DMS79 treated with DMSO at 0.1 percent for 48 hours (cell line): ENCODE measurements around the gene RAB31.

Source experiments
- DNase-seq: peaks from one replicate; lab custom pipeline; 2025; lab: John Stamatoyannopoulos, UW

Gene RAB31

DNA sequence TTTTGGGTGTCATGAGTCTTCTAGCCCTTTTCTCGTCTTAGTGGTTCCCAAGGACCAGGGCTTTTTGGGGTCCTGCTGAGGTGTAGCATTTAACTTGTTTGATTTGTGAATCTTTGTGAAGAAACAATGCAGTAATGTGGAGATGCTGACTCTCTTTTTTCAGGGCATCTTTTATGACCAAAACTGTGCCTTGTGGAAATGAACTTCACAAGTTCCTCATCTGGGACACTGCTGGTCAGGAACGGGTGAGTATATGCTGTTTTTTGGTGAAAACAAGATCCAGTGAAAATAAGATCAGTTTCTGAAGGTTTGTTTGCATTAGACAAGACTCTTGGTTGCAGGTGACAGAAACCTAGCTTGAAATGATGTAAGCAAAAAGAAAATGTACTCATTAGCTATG lies 83.9 kb downstream of the RAB31 start:
- DNase-seq, result no peak

DNA sequence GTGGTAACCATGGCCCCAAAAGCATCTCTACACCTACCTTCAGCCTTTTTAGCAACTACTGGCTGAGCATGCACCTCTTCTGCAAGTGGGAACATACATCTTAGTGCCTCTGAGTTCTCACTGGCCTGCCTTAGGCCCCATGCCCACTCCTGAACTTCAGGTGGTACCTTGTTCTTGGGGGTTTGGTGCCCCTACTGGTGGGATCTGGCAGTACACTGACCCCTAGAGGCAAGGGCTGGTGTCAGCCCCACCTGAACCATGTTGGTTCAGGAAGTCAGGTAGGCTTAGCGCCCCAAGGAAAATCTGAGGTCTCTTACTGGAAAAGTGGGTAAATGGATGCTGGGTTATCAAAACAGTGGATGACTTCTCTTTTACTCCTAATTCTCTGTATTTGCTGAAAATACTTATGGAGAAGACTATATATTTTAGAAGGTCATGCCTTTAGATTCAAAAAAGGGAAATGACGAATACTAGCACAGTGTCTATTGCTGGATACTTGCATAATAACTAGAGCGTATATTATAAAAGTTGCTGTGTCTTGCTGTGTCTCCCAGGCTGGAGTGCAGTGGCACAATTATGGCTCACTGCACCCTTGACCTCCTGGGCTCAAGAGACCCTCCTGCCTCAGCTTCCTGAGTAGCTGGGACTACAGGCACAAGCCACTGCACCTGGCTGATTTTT lies 84.6 kb downstream of the RAB31 start:
- DNase-seq, result no peak

DNA sequence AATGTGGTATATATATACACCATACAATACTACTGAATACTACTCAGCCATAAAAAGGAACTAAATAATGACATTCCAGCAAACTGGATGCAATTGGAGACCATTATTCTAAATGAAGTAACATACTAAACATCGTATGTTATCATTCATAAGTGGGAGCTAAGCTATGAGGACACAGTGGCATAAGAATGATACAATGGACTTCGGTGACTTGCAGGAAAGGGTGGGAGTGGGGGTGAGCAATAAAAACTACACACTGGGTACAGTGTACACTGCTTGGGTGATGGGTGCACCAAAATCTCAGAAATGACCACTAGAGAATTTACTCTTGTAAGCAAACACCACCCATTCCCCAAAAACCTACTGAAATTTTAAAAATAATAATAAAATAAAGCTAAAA lies 87.9 kb downstream of the RAB31 start:
- DNase-seq, result no peak

DNA sequence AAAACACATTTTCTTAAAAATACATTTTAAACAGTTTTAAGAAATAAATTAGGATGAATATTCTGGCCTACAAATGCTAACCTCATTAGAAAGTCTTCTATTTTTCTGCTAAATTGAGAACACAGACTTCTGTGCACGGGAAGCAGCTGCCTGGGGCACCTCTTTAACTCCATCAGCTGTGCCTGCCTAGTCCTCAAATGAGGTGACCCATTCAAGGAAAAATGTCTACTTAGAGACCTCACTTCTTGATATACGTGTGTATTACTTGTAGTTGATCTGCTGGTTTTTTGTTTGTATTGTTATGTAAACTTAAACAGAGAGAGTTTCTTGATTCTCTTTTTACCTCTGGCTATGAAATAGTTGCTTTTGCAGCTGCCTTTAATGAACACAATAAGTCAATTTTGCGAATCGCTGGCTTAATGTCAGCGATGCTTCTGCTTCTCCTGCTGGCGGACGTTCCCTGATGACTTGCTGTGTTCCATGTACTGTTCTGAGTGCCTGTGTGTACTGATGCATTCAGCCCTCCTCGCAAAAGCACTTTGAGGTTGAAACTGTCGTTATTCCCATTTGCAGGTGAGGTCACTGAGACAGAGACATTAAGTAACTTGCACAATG lies 88.9 kb downstream of the RAB31 start:
- peak; percentile 67 for DNase-seq

DNA sequence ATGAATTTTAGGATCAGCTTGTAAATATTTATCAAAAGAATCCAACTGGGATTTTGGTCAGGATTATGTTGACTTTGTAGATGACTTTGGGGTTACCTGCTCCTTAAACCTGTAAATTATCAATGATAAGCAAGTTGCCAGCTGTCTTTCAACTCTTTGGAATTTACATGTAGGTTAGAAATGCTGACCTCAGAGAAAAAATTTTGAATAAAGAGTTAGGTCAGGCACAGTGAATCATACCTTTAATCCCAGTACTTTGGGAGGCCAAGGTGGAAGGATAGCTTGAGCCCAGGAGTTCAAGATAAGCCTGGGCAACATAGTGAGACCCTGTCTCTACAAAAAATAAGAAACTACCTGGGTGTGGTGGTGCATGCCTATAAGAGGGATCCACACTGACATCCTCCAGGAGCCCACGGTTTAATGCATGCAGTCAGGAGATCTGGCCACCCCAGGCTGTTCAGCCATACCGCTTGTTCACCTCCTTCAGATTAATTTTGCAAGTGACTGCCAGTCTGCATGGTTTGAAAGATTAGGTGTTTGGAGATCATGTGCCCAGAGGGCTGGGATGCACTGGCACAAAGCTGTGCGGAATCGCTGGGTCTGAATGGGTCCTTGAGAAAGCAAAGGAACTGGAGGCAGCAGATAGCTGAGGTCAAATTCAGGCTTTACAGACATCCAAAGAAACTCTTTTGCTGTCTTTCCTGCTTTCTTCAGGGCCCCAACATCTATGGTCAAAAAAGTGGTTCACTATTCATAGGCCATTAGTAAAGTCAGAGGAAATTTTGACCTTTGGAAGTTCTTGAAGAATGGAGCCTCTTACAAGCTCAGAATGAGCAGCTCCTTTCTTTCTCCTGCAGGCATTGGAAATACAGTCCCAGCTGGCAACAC lies 94.3 kb downstream of the RAB31 start:
- no peak for DNase-seq

DNA sequence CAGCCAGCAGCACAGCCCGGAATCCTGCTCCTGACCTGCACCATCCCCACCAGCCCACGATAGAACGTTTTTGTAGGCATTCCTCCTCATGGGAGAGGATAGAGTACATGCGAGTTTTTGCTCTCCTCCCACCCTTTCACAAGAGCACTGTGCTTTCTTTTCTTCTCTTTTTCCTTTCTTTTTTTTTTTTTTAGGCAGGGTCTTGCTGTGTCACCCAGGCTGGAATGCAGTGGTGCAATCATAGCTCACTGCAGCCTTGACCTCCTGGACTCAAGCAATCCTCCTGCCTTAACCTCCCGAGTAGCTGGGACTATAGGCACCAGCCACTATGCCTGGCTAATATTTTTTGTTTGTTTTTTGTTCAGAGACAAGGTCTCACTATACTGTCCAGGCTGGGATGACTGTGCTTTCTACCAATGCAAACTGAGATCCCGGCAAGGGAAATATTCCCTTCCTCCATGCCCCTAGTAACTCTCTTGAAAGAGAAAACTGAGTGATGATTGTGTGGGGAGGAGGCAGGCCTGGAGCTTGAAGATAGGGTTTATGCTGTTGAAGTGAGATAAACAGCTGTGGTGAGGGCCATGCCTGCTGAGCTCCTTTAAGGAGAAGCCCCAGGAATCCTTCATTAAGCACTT lies 95.1 kb downstream of the RAB31 start:
- no peak for DNase-seq

DNA sequence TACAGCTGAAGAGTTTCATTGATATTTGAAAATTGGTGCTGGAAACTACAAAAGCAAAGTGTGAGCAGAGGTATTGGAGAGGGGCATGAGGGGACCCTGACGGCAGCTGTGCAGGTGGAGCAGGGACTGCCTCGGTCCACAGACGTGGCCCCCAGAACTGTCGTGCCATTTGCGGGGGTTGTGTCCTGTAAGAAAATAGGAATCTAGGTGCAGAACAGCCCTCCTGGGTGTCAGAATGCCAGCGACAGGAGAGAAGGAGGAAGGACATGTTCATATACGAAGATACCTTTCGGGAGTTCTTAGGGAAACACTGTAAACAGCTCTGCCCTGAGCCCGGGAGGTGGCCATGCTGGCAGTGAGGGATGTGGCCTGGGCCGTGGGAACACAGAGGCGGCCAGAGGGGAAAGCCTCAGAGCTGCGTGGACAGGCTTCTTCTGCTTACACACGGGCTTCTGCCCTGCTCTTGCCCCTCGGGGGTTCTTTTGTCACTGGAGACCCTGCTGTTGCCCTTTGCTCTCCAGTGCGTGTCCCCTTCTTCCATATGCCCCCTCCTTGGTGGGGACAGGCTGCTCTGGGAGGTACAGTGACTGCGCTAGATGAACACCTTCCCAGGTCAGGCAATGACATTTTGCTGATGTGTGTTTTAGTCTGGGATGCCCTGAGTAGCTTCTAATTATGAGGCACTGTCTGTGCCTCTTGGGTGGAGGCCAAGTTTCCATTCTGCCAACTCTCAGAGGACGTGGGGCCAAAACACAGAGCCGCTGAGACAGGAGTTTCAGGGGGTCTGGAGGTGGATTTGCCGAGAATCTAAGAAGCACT lies 95.8 kb downstream of the RAB31 start:
- no peak for DNase-seq

DNA sequence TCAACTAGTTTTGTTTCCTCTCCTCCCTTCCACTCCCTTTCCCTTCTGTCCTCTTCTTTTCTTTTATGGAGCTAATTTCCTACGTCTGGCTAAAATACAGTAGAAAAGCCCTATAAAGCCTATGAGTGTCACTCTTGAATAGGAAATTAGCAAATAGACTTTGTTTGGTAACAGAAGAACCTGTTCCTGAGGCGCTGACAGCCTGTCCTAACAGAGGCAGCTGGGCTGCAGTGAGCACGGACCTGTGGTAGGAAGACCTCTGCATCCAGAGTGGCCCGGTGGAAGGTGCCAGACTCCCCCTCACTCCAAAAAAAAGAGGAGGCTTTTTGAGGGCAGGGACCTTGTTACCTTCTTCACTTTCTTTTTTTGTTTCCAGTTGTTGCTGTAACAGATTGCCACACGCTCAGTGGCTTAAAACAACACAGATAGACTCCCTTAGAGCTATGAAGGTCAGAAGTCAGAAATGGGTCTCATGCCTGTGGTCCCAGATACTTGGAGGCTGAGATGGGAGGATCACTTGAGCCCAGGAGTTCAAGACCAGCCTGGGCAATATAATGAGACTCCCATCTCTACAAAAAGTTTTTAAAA lies 96.5 kb downstream of the RAB31 start:
- peak; percentile 33 for DNase-seq

DNA sequence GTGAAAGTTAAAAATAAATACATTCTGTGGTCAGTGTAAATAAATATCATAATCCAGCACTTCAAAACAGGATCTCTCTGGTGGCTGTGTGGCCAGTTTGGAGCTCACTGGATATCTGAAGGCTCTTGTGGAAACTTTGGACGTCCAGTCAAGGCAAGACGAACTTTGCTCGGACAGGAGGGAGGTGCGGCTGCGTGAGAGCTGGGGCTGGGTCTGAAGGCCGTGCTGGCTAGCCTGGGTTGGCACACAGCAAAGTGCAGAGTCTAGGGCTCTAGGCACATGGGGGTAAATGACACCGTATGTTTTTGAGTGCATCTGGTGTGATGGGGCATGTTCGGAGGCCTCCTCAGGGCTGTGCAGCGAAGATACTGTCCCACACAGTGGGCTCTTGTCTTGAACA lies 98.8 kb downstream of the RAB31 start:
- DNase-seq, result no peak

DNA sequence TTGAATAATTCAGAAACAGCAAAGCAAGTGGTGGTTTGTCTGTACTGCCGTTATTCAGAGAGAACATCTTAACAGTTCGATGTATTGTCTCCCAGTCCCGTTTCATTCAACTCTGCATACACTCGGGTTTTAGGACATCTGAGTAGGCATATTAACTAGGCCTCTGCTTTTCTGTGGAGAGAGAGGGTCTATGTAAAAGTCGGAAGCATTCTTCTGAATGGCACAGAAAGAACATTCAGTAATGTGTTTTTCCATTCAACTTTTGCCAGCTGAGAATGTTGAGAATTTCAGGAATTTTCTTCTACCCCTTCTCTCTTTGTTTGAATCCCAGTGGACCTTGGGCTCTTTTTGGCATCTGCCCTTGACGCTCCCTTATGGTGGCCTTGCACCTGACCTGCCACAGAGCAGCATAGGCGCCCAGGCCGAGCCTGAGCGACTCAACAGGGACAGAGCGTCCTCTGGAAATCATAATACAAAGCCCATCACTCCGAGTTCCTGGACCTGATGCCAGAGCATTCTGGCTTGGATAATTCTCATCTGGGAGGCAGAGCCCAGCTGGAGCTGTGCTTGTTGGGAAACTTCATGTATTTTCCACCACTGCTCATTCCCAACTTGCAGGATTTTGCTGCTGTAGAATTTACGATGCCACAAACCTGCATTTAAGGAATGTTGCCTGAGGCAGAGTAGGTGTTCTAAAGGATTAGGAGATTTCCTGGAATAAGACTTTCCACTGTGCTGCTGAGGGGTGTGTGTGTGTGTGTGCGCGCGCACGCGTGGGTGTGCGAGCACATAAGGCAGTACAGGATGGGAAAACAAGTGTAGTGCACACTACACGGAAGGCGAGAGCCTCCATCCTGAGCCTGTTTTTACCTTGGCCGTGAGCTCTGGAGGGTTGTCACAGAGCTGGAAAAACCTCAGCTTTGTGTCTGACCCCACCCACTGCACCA lies 100.5 kb downstream of the RAB31 start:
- no peak for DNase-seq

DNA sequence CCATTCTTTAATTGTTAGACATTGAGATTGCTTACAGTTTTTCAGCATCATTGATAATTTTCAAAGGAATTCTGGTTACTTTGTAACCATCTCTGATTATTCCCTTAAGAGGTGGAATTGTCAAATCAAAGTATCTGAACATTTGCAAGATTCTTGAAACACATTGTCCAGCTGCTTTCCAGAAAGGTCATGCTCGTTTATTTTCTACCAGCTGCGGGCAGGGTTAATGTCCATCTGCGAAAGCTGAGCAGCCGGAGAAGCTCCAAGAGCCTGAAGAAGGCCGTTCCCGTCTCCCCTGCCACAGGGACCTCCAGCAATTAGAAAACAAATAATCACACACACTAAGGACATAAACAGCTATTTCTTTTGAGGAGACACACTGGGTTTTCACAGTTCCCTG lies 101.6 kb downstream of the RAB31 start:
- DNase-seq, result no peak

DNA sequence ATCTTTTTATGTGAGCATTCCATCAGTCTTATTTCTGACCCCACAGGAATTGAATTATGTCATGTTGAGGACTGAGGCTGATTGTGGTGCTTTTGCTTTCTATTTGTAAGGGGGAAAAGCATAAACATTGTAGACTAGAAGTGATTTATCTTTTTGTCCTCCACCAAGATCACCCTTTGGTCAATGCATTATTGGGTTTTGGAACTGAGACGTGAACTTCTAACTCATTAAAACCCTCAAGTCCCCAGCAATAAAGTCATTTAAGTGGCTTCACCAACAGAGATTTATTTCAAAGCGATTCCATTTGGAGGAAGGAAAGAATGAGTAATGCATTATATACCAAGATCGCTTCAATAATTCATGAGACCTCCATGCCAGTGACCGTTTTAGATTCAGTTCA lies 102.2 kb downstream of the RAB31 start:
- DNase-seq, result no peak

DNA sequence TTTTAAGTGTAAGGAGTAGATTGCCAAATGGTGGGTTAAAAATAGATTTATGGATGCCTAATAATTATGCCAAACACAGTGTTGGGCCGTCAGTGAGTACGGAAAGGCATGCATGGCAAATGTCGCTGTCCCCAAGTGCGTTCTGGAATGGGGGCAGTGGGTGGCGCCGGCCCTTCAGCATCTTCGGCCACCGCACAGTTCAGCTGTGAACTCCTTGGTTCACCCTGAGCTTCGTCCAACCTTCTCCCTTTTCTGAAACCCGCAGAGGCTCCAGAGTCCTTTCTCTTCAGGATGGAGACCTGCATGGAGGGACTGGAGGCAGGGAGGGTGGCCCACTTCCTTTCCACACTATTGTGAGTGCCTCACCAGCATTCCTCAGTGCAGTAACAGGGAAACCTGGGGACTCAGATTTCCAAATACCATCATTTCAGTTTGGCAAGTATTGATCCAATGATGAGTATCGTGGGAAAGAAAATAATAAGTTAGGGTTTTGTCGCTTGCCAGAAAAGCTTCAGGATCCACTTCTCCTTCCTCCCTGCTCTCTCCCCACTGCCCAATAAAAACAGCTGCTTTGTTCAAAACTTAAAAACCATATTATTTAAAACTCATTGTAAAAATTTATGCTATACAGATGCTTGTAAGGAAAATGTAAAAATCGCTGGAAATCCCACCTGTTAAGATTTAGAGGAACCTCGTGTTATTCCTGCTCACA lies 103.0 kb downstream of the RAB31 start:
- no peak for DNase-seq

DNA sequence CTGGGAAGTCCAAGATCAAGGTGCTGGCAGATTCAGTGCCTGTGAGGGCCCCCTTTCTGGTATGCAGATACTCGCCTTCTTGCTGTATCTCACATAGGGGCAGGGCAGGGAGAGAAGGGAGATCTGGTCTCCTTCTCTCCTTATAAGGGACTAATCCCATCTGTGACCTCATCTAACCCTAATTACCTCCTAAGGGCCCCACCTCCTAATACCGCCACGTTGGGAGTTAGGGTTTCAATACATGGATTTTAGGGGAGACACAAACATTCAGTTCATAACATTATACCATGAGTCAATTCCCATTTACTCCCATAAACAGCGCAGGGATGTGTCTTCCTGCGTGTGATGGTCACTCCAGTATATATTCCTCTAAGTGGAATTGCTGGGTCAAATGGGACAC lies 103.9 kb downstream of the RAB31 start:
- no peak for DNase-seq

DNA sequence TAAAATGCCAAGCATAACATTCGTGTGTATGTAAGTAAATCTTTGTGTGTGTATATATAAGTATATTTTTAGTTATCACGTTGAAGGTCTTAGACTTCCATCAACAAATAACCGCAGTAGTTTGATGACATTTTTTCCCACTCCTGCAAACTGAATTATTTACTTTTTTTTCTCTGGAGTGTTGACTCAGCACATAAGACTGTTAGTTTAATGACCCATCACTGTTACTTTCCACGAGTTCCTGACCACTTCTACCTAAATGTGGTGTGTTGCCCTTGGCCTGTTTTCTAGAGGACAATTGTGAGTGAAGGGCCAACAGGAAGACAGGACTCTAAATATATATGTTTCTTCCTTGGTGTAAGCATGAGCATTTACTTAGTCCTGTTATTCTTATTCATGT lies 106.3 kb downstream of the RAB31 start:
- DNase-seq, result no peak

DNA sequence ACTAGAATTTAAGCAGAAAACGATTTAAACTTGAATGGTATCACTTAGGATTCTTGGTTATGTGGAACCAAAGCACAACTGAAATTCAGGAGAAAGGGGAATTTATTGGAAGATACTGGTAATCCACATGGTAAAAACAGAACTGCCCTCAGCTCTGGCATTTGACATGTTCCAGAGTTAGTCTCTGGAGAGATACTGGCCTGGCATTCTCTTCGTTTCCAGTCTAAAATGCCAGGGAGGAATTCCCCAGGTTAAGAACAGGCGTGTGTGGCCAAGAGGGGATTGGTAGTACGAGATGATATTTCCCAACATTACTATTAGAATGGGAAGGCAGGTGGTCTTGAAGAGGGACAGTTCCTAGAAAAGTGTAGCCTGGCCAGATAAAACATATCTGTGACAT lies 109.2 kb downstream of the RAB31 start:
- no peak for DNase-seq

DNA sequence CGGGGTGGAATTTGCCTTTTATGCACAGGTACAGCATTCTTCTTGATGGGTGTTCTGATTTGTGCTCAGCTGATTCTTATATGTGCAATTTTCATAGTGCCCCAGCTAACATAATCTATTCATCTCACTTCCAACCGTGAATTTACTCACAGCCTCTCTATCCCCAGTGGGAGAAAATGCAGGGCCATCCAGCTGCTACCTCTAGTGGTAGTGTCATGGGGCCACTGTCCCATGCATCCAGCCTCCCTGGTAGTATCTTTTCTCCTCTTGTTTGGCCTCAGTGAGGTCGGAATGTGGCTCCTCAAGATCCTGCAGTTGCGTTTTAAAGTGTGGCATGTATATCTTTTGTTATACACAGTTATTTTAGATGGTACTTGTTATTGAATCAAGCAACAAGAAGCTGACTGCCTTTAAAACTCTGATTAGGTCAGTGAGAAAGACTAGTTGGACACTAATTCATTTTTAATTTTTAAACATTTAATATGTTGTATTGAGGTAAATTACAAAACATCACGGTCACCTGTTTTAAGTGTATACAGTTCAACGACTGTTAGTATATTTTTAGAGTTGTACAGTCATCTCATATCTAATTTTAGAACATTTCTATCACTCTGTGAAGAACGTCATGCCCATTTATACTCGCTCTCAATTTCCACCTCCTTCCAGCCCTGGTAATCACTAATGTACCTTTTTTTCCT lies 109.8 kb downstream of the RAB31 start:
- no peak for DNase-seq

DNA sequence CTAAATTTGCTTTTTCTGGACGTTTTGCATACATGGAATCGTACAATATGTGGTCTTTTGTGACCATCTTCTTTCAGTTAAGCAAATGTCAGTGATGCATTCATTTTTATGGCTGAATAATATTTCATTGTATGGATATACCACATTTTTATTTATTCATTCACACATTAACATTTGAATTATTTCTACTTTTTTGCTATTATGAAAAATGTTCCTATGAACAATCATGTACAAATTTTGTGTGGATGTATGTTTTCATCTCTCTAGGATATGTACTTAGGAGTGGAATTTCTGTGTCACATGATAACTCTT lies 110.3 kb downstream of the RAB31 start:
- no peak for DNase-seq

DNA sequence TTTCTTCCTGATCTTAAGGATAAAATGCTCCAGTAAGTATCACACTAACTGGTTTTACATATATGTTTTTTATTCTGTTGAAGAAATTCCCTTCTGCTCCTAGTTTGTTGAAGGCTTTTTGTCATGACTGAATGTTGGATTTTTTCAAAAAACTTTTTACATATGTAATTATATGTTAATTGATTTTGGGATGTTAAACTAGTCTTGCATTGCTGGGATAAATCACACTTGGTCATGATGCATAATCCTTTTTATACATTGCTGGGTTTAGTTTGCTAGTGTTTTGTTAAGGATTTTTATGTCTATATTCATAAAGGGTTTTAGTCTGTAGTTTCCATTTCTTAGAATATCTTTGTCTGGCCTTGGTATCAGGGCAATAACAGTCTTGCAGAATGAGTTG lies 112.0 kb downstream of the RAB31 start:
- DNase-seq, result no peak
